Neuronal stem cell (in vitro differentiated cells): Measurements from ENCODE around the gene KY.
"Not testable (repeated sequence)": the region's sequence is repeated elsewhere in the genome, so short reads cannot be mapped to it uniquely, and the experiment has no call there.

ENCODE experiments used
- DNase-seq: peaks from one replicate; pipeline ENCODE4 v3.0.0-alpha.2; 2013; ENCODE audit warnings: low spot score
- H2AFZ ChIP-seq: one replicate; pipeline ENCODE4 v1.6.1; 2013; ENCODE audit warnings: mild to moderate bottlenecking, low read length, inconsistent platforms
- H2AK5ac ChIP-seq: 2 replicates; pipeline ENCODE4 v1.6.1; 2013; ENCODE audit warnings: low read depth, mild to moderate bottlenecking, inconsistent platforms, low read length, moderate library complexity, mixed read lengths
- H2BK120ac ChIP-seq: 2 replicates; pipeline ENCODE4 v1.6.1; 2013; ENCODE audit warnings: low read depth, mild to moderate bottlenecking, inconsistent platforms, low read length, moderate library complexity, mixed read lengths
- H2BK12ac ChIP-seq: one replicate; pipeline ENCODE4 v1.6.1; 2013; ENCODE audit warnings: low read length, inconsistent platforms
- H2BK15ac ChIP-seq: 2 replicates; pipeline ENCODE4 v1.6.1; 2013; ENCODE audit warnings: mild to moderate bottlenecking, low read length, inconsistent platforms, mixed read lengths
- H2BK5ac ChIP-seq: one replicate; pipeline ENCODE4 v1.6.1; 2013; ENCODE audit warnings: inconsistent platforms, mild to moderate bottlenecking, low read length, moderate library complexity
- H3K14ac ChIP-seq: one replicate; pipeline ENCODE4 v1.6.1; 2013; ENCODE audit warnings: low read length, inconsistent platforms
- H3K18ac ChIP-seq: 2 replicates; pipeline ENCODE4 v1.6.1; 2013; ENCODE audit warnings: low read length, inconsistent platforms
- H3K23ac ChIP-seq: 2 replicates; pipeline ENCODE4 v1.6.1; 2013; ENCODE audit warnings: low read depth, mild to moderate bottlenecking, mixed read lengths, low read length, inconsistent platforms; ENCODE audit not compliant: poor library complexity
- H3K27ac ChIP-seq: replicated peaks from 3 replicates; pipeline ENCODE4 v1.5.1; 2013; ENCODE audit warnings: low read length, inconsistent platforms
- H3K27me3 ChIP-seq, 3 experiments: 2 replicates each; pipeline ENCODE4 v1.6.1; 2013; ENCODE audit warnings: low read length in 3 of 3, mild to moderate bottlenecking in 2 of 3, inconsistent platforms in 1 of 3, low read depth in 1 of 3, mixed read lengths in 1 of 3, moderate library complexity in 1 of 3; ENCODE audit not compliant: control insufficient read depth in 3 of 3, insufficient read depth in 3 of 3
- H3K36me3 ChIP-seq, 2 donors: replicated peaks in 1 of 2; 2 replicates each; pipeline ENCODE4 v1.6.1; 2013; ENCODE audit warnings: low read length in 2 of 2; ENCODE audit not compliant: control insufficient read depth in 2 of 2, insufficient read depth in 2 of 2
- H3K4ac ChIP-seq: 2 replicates; pipeline ENCODE4 v1.6.1; 2013; ENCODE audit warnings: inconsistent platforms, mild to moderate bottlenecking, low read length, moderate library complexity
- H3K4me1 ChIP-seq, 2 donors: 1 replicate in 1 of 2; 2 replicates in 1 of 2; pipeline ENCODE4 v1.6.1; 2013; ENCODE audit warnings: low read length in 2 of 2, low read depth in 1 of 2; ENCODE audit not compliant: control insufficient read depth in 2 of 2, insufficient read depth in 1 of 2
- H3K4me2 ChIP-seq: one replicate; pipeline ENCODE4 v1.6.1; 2013; ENCODE audit warnings: mild to moderate bottlenecking, low read length, inconsistent platforms; ENCODE audit not compliant: insufficient read depth, poor library complexity, severe bottlenecking
- H3K4me3 ChIP-seq, 2 donors: 2 replicates each; pipeline ENCODE4 v1.5.1; 2013; ENCODE audit warnings: low read length in 2 of 2, mild to moderate bottlenecking in 2 of 2, inconsistent platforms in 1 of 2, moderate library complexity in 1 of 2
- H3K79me1 ChIP-seq: one replicate; pipeline ENCODE4 v1.6.1; 2013; ENCODE audit warnings: low read depth, mild to moderate bottlenecking, inconsistent platforms, low read length, moderate library complexity
- H3K9ac ChIP-seq: one replicate; pipeline ENCODE4 v1.6.1; 2013; ENCODE audit warnings: mild to moderate bottlenecking, low read depth, low read length, inconsistent platforms; ENCODE audit not compliant: poor library complexity
- H3K9me3 ChIP-seq, 2 donors: replicated peaks in 1 of 2; 2 replicates each; pipeline versions ENCODE3 to v1.6.1; 2013; ENCODE audit warnings: low read length in 2 of 2, mild to moderate bottlenecking in 2 of 2, inconsistent platforms in 1 of 2, low read depth in 1 of 2, mixed read lengths in 1 of 2, moderate library complexity in 1 of 2; ENCODE audit not compliant: control insufficient read depth in 2 of 2, insufficient read depth in 1 of 2
- H4K8ac ChIP-seq: one replicate; pipeline ENCODE4 v1.6.1; 2013; ENCODE audit warnings: low read depth, mild to moderate bottlenecking, inconsistent platforms, low read length, moderate library complexity
- H4K91ac ChIP-seq: one replicate; pipeline ENCODE4 v1.6.1; 2013; ENCODE audit warnings: low read length, low read depth, mild to moderate bottlenecking, inconsistent platforms; ENCODE audit not compliant: poor library complexity
- WGBS, 2 donors: extraction: QIAGEN DNeasy Blood & Tissue Kit; methylation state at CpG; one replicate each; pipeline ENCODE4 v1.1.7; 2013; ENCODE audit warnings: missing lambda C conversion rate in 2 of 2, mixed read lengths in 1 of 2; ENCODE audit not compliant: insufficient read length in 2 of 2, insufficient replicate concordance in 1 of 2; ENCODE audit errors: extremely low coverage in 2 of 2; 5-methylcytosine and 5-hydroxymethylcytosine counted together

Gene KY

DNA sequence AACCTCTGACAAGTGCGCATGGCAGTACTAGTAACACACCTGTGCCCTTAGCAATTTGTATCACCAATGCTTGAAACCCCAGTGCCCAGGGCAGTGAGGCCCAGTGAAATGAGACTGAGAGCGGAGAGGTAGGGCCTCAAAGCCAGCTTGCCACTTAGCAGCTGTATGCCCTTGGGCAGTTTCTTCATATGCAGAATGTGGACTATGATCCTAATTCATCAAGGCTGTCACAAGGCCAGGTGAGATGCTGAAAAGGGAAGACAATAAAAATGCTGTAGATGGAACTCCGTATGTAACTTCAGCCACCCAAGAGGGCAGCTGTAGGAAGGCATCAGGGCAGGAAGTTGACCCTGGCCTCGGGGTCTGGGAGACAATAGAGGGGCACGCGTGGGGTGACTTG, 74.4 kb downstream of the KY start:
- no peaks in the 10 kb centered on the region for H3K9me3 ChIP-seq
- H3K27ac ChIP-seq, result no peak overlapping the region
- no peaks in the 10 kb centered on the region for H3K79me1 ChIP-seq
- H3K4me1 ChIP-seq, result no peaks in the 10 kb centered on the region
- H2BK15ac ChIP-seq, result no peak overlapping the region
- H3K18ac ChIP-seq, result no peak overlapping the region
- H4K8ac ChIP-seq, result no peak overlapping the region
- no peak overlapping the region for H4K91ac ChIP-seq
- no peak overlapping the region for H2AFZ ChIP-seq
- H2BK5ac ChIP-seq, result no peak overlapping the region
- no peak overlapping the region for H3K4me3 ChIP-seq
- H3K36me3 ChIP-seq, result no peaks in the 10 kb centered on the region
- DNase-seq, result no peak
- H2AK5ac ChIP-seq, result no peak overlapping the region
- no peak overlapping the region for H3K4ac ChIP-seq
- H2BK120ac ChIP-seq, result no peak overlapping the region
- no peaks in the 10 kb centered on the region for H3K27me3 ChIP-seq
- H3K9ac ChIP-seq, result no peak overlapping the region
- no peak overlapping the region for H3K4me2 ChIP-seq
- no peak overlapping the region for H2BK12ac ChIP-seq
- no peak overlapping the region for H3K14ac ChIP-seq
- WGBS, 2 donors, result no CpG with 5 or more reads among the region's 6 CpGs
- H3K23ac ChIP-seq, result no peak overlapping the region

- H3K4ac ChIP-seq, H3K27me3 ChIP-seq, H3K18ac ChIP-seq, H3K9me3 ChIP-seq, H2AFZ ChIP-seq, H3K27ac ChIP-seq, H2BK120ac ChIP-seq, H2BK5ac ChIP-seq, H3K4me3 ChIP-seq, DNase-seq, H2BK12ac ChIP-seq, H3K36me3 ChIP-seq, H3K79me1 ChIP-seq, H3K4me2 ChIP-seq, H4K91ac ChIP-seq, H3K9ac ChIP-seq, H3K23ac ChIP-seq, H2AK5ac ChIP-seq, H4K8ac ChIP-seq, H3K4me1 ChIP-seq, H3K14ac ChIP-seq, H2BK15ac ChIP-seq: not testable (repeated sequence)
- no CpG with 5 or more reads among the region's 2 CpGs for WGBS, 2 donors
Measured at GRCh38 chr3:134569899-134570298, 80.9 kb downstream of the KY start.

- H3K4me1 ChIP-seq, result no peaks in the 10 kb centered on the region
- H3K79me1 ChIP-seq, result no peaks in the 10 kb centered on the region
- no peak overlapping the region for H4K8ac ChIP-seq
- H3K14ac ChIP-seq, result no peak overlapping the region
- H3K23ac ChIP-seq, result no peak overlapping the region
- H2BK5ac ChIP-seq, result no peak overlapping the region
- no peak overlapping the region for H2BK12ac ChIP-seq
- H2BK120ac ChIP-seq, result no peak overlapping the region
- H3K4me3 ChIP-seq, result no peak overlapping the region
- H3K4me2 ChIP-seq, result no peak overlapping the region
- H3K27me3 ChIP-seq, result no peaks in the 10 kb centered on the region
- H4K91ac ChIP-seq, result no peak overlapping the region
- H2BK15ac ChIP-seq, result no peak overlapping the region
- H3K27ac ChIP-seq, result no peak overlapping the region
- H2AK5ac ChIP-seq, result no peak overlapping the region
- peaks cover 5 to 6% of the 10 kb centered on the region in 2 donors for H3K9me3 ChIP-seq
- H3K9ac ChIP-seq, result no peak overlapping the region
- H3K36me3 ChIP-seq, result peaks cover 0 to 5% of the 10 kb centered on the region in 2 donors
- no CpG with 5 or more reads among the region's 6 CpGs for WGBS, 2 donors
- no peak for DNase-seq
- H3K4ac ChIP-seq, result no peak overlapping the region
- H2AFZ ChIP-seq, result no peak overlapping the region
- H3K18ac ChIP-seq, result no peak overlapping the region
Measured at GRCh38 chr3:134568790-134569189, 82.0 kb downstream of the KY start.

- DNase-seq, result no peak
- Histone ChIP-seq H3K36me3 (peaks cover 0 to 9% of the 10 kb centered on the region in 2 donors), H3K23ac (no peak overlapping the region), H3K27ac (no peak overlapping the region), H4K8ac (no peak overlapping the region), H2BK15ac (no peak overlapping the region), H2AK5ac (no peak overlapping the region), H3K4me1 (no peaks in the 10 kb centered on the region), H3K18ac (no peak overlapping the region), H3K14ac (no peak overlapping the region), H2BK5ac (no peak overlapping the region), H3K4ac (no peak overlapping the region), H4K91ac (no peak overlapping the region), H2BK12ac (no peak overlapping the region), H2BK120ac (no peak overlapping the region), H3K27me3 (no peaks in the 10 kb centered on the region), H3K9ac (no peak overlapping the region), H3K4me2 (no peak overlapping the region), H3K9me3 (peaks cover 5 to 6% of the 10 kb centered on the region in 2 donors), H3K4me3 (no peak overlapping the region), H2AFZ (no peak overlapping the region), H3K79me1 (no peaks in the 10 kb centered on the region)
- WGBS, 2 donors, result no CpG with 5 or more reads among the region's 4 CpGs
Measured at GRCh38 chr3:134567605-134568004, 83.2 kb downstream of the KY start.
